Right lung (tissue), 5 donors: Measurements from ENCODE around the gene COQ7. TPM values are rescaled to one million over a fixed set of nuclear protein-coding genes. Genes with fewer than 3 reads are reported as not detected.

ENCODE experiments used
- DNase-seq, 2 donors: peaks; one replicate each; pipeline ENCODE4 v3.0.0-alpha.2; 2013
- polyA plus RNA-seq, 5 donors: library from polyadenylated mRNA; unstranded; fragments of 120-200 nt; gene quantifications; one replicate each; pipeline versions ENCODE4 v1.2.1 to v1.2.3, GENCODE V29; 2013; ENCODE audit warnings: inconsistent platforms in 1 of 5, low replicate concordance in 1 of 5; ENCODE audit not compliant: insufficient read length in 5 of 5, insufficient read depth in 1 of 5

Gene COQ7
- polyA plus RNA-seq, 5 donors, result 22.9 to 34.5 (median 28.6) TPM

DNA sequence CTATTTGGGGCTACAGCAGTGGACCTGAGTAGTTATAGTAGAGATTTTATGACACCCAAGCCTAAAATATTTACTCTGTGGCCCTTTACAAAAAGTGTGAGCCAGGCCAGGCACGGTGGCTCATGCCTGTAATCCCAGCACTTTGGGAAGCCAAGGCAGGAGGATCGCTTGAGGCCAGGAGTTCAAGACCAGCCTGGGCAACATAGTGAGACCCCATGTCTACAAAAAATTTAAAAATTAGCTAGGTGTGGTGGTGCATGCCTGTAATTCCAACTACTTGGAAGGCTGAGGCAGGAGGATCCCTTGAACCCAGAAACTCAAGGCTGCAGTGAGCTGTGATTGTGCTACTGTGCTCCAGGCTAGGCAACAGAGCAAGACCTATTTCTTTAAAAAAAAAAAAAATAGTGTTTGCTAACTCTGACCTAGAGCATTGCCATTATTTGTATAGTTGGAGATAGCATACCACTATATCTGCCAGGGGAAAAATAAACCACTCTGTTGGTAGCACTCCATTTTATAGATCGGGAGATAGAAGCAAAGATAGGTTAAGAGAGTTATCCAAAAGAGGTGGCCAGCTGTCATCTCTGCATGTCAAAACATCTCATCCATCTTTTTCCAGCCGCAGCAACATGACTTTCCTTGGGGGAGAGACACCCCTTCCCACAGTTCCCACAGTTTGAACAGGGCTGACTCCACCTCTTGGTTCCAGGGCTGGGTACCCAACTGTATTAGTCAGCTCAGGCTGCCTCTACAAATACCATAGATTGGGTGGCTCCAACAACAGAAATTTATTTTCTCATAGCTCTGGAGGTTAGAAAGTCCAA, 43.3 kb downstream of the COQ7 start:
- no peak for DNase-seq

DNA sequence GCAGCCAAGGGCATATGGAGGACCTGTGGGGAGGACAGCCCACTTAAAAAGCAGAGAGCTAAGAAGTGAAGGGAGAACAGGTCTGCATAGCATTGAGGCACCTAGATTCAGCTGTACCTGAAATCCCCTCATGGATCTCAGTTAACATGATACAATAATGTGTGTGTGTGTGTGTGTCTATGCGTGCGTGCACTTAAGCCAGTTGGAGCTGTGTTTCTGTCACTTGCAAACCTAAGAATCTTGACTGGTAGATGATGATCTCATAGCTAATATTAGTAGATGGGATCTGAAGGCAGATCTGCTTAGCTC, 44.6 kb downstream of the COQ7 start:
- DNase-seq, result no peak

DNA sequence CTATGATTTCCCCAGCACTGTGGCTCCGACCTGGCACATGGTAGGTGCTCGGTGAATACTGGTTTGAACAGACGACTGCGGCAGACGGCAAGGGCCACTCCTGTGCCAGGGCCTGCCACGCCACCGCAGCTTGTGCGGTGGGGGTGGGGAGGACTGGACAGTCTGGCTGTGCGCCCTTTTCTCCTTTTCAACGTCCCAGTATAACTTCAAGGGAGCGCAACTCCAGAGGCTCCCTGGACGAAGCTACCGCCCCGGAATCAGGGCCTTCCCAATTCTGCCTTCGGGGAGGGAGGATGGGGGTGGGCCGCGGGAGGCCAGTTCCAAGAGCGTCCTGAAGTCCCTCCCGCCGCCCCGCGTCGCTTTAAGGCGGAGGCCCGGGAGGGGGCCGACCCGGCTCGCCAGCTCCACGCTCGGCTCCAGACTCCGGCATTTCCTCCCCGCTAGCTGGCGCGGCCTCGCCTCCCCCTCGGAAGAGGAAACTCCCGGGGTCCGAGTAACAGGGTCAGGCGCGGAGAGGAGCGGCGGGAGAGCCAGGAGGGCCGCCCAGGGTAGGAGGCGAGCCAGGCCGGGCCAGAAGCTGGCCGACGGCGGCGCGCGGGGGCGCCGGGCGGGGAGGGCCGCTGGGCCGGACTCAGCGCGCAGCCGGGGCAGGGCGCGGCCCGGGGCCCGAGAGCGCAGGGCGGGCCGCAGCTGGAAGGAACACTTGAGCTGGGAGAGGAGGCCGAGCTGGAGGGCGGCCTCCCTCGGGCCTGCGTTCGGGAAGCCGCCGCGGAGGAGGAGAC, 46.4 kb downstream of the COQ7 start, which contains the start of gene ITPRIPL2:
Gene ITPRIPL2, plus strand, starts transcription at position 388 of the 782 bp plus-strand sequence. CDS start 498 bp downstream, outside the sequence.
- DNase-seq, result peak; percentile 90

DNA sequence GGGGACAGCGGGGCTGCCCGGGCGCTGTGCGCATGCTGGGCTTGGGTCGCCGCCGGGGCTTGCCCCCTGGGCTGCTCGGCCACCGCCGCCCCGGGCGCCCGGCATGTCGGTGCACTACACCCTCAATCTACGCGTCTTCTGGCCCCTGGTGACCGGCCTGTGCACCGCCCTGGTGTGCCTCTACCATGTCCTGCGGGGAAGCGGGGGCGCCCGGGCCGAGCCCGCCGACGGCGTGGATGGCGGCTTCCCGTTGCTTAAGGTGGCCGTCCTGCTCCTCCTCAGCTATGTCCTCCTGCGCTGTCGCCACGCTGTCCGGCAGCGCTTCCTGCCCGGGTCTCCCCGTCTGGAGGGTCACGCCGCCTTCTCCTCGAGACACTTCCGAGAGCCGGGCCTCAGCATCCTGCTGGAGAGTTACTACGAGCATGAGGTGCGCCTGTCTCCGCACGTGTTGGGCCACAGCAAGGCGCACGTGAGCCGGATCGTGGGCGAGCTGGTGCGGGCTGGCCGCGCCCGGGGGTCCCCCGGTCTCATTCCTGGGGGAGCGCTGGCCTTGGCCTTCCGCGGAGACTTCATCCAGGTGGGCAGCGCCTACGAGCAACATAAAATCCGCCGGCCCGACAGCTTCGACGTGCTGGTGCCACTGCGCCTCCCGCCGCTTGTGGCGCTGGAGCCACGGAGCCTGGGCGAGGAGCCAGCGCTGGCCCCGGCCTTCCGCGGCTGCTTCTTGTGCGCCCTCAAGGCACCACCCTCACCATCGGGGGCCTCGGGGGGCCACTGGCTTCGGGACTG, 47.1 kb downstream of the COQ7 start:
- peak; percentile 66 to 72 for DNase-seq

DNA sequence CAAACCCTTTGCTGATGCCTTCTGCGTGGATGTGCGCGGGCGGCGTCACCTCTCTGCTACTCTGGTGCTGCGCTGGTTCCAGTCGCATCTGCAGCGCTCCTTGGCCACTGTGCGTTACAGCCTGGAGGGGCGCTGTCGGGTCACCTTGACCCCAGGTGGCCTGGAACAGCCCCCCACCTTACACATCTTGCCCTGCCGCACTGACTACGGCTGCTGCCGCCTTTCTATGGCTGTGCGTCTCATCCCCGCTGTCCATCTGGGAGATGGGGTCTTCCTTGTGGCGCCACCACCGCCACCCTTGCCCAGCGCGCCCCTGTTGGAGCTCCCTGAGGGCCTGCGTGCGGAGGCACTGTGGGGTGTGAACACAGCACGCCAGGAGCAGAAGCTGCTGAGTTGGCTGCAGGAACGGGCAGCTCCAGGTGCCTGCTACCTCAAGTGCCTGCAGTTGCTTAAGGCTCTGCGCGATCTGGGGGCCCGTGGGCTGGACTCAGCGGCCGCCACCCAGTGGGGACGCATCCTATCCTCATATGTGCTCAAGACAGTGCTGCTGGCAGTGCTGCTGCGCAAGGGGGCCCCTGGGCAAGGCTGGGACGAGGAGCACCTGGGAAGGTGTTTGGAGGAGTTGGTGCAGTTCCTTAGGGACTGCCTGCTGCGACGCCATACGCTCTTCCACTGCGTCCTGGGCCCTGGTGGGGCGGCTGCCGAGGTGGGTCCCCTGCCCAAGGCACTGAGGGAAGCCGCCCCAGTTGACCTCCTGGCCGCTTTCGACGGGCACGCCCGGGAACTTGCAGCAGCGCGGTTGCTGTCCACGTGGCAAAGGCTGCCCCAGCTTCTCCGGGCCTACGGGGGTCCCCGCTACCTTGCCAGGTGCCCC, 48.0 kb downstream of the COQ7 start:
- no peak for DNase-seq

DNA sequence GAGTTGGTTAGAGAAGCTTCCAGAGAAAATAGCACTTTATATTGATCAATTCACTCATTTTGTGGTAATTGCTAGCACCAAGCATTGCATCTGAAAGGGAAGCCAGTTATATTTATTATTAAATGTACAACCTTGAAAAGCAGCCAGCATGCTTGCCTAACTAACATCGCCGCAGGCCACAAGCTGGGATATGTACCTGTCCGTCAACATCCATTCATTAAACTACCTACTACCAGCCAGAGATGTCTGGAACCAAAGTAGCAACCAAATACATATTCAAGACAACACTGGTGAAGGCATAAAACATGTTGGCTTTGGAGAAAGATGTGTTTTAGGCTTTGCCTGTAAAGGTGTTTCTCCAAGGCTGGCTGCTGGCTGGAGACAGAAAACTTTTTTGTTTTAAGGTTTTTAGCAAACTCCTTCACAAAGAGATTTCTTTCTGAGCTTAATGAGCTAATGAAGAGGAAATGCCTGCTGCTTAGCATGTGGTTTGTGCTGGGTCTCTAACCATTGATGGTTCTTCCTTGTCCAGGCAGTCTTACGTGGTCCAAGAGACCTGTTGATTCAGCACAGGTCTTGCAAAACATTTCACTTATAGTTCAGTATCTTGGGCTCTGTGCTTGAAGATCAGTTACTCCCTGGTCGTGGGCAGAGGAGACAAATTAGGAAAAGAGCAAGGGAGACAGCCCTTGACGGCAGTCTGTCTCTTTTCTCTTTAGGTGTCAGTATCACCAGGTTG, 49.5 kb downstream of the COQ7 start:
- no peak for DNase-seq

DNA sequence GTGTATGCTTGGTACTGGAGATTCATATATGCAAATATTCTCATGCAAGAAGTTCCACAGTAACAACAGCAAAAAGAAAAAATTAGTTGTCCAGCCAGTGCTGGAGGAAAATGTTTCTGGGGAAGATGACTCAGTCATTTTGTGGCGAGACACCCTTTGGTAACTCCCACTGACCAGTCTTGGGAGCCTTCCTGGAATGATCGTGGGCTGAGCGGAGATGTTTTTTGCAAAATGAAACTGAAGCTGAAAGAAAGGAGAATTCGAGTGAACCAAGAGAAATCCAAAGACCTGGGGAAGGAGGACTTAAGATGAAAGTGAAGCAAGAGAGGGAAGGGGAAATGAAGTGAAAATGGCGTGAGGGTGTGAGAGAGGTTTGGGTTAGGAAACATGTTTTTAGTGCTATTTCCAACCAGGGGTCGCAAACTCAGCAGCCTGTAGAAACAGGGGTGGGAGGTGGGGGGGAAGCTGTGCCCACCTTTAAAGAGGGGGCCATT, 51.6 kb downstream of the COQ7 start:
- DNase-seq, result no peak

DNA sequence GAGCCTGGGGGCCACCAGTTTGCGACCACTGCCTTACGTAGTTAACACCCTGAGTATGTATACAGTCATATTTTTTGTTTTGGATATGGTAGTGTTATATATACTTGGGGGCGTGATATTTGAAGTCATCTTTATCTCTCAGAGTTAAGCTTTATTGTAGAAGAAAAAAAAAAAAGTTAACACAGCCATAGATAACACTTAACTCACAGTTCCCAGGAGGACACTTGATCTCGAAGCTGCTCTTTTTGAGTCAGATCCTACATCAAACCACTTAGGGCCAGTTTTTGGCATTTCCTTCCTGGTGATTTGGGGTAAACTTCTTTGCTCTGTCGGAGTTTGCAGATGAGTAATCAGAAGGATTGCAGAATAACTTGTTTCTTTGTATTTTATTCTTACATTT, 52.1 kb downstream of the COQ7 start:
- DNase-seq, result no peak

DNA sequence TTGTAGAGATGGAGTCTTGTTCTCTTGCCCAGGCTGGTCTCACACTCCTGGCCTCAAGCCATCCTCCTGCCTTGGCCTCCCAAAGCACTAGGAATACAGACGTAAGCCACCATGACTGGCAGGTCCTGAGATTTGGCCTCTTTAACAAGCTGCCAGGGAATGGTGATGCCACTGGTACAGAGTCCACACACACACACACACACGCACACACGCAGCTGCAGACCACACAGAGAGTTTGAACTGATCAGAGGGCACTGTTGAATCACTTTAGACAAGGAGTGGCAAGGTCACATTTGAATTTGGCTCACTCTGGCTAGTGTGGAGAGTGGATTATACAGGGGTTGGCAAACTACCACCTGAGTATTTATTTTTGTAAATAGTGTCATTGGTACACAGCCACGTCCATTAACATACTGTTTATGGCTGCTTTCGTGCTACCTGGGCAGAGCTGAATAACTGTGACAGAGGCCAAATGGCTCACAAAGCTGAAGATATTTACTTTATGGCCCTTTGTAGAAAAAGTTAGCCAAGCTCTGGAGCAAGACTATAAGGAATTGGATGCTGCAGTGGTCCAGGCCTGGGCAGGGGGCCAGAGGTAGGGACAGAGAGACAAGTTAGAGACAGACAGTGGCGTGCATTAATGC, 56.2 kb downstream of the COQ7 start:
- no peak for DNase-seq

DNA sequence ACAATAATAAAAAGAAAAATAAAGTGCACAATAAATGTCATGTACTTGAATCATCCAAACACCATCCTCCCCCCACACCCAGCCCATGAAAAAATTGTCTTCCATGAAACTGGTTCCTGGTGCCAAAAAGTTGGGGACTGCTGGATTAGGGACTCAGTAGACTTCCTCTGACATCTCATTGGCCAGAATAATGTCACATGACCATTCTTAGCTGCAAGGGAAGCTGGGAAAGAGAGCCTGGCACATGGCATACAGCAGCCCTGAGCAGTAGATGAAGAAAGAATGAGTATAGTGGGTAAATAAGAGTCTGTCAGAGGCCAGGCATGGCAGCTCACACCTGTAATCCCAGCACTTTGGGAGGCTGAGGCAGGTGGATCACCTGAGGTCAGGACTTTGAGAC, 58.9 kb downstream of the COQ7 start:
- DNase-seq, result no peak

DNA sequence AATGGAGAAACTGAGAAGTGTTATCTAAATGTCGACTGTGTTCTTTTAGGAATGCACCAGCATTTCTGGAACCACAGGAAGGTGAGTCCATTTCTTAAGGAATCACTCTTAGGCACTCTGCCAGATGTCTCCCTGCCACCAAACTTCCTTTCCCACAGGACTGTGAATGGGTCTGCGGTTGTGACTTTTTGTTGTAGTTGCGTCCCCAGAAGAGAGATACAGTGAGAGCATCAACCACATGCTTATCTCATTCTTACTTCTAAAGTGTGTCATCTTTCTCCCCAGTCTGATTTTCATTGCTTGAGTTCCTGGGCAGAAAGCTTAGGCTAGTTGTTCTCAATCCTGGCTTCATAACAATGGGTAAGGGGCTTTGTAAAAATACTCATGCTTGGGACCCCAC, 59.8 kb downstream of the COQ7 start:
- DNase-seq, result no peak

DNA sequence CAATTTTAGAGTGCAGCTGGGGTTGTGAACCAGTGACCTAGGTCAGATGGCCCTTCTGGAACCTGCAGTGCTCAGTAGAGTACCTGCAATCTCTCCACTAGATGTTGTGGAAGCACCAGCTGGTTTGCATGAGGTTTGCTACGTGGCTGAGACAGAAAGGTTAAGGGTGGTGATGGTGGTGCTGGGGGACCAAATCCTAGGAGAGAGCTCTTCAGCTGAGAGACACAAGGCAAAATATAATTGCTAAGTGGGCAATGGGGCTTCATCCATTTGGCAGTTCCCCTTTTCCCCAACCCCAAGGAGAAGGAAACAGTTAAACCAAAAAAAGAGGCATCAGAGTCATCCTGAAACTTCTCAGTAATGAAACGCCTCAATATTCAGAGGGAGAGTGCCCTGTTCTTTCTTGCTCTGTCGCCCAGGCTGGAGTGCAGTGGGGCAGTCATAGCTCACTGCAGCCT, 60.3 kb downstream of the COQ7 start:
- DNase-seq, result no peak

DNA sequence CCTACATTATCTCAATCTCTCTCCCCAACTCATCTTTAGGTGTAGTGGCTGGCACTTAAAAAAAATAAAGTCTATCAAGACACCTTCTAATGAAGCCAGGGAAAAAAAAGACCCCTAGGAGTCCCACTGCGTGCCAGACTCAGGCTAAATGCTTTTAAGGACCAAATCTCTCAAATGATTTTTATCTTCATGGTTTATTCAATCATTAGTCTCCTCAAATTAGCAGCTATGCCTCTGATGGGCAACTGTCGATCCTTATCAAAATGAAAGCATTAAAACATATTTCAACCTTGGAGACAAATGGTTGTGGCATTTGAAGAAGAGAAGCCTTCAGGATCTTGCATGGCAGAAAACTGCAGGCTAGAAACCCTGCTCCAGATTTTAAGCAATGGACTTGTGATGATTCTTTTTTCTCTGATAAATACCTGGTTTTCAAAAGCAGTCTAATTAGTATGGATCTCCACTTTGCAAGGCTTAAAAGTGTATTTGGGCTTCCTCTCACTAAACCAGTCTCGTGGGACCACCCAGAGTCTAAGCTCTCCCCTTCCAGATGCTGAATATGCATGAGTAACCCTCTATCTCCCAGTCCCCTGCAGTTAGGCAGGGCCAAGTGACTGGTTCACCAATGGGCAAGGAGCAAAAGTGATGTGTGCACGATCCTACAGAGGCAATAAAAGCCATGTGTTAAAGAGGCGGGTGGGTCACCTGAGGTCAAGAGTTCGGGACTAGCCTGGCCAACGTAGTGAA, 61.2 kb downstream of the COQ7 start:
- no peak for DNase-seq

Other genes with a start within 250 kb of the COQ7 start
- gene SMG1, start 141.2 kb upstream of the COQ7 start, polyA plus RNA-seq, result 10 to 100 TPM; 38.0 to 74.9 (median 73.6) TPM
- gene TMC7, start 83.7 kb upstream of the COQ7 start, polyA plus RNA-seq, result 1 to 10 TPM; 2.9 to 3.9 (median 3.4) TPM
- 10 to 100 TPM; 21.1 to 31.5 (median 25.1) TPM for gene ITPRIPL2, start 46.4 kb downstream of the COQ7 start, polyA plus RNA-seq
- 10 to 100 TPM; 12.8 to 18.9 (median 13.8) TPM for gene SYT17, start 100.6 kb downstream of the COQ7 start, polyA plus RNA-seq
- under 1 TPM in 3 of 5 donors, not detected in 2; 0.11 to 0.51 (median 0.50) TPM for gene CLEC19A, start 218.1 kb downstream of the COQ7 start, polyA plus RNA-seq